A549 (cell line): ENCODE data around the gene RNF17. TPM values are rescaled to one million over a fixed set of nuclear protein-coding genes. Genes with fewer than 3 reads are reported as not detected.

Experiments
- ATAC-seq, 2 experiments: fragments of 200-7000 bp in 1 of 2; fragments of >200 bp in 1 of 2; cut with Nextera tagmentation in 1 of 2; cut with Tn5 transposase in 1 of 2; 3 replicates each; pipeline versions ENCODE4 v1.8.0 to v1.9.1; 2018 to 2020; ENCODE audit warnings: mild to moderate bottlenecking in 1 of 2, moderate library complexity in 1 of 2
- CTCF ChIA-PET: fragments of 300-600 bp; sonication (Branson Sonifier 250); formaldehyde crosslinking; extraction: SDS; loops from one replicate; lab custom pipeline; 2021; ENCODE audit warnings: antibody characterized with exemption, inconsistent platforms; lab: Yijun Ruan, JAX
- POLR2A ChIA-PET: fragments of 350-600 bp; formaldehyde crosslinking; extraction: SDS; loops from one replicate; lab custom pipeline; 2021; ENCODE audit warnings: antibody characterized with exemption, inconsistent platforms; lab: Yijun Ruan, JAX
- DNase-seq, 2 experiments: peaks; one replicate each; pipeline versions ENCODE4 v3.0.0 to v3.0.0-alpha.2; 2011 to 2016; ENCODE audit warnings: low read depth in 1 of 2, low spot score in 1 of 2
- FAIRE-seq: peaks from 2 replicates; lab custom pipeline; 2011; peaks lifted over from hg19 to GRCh38; lab: Jason Lieb, UNC
- H3K27ac ChIP-seq, 2 experiments: fragments of >200 bp; sonication (Bioruptor Twin); formaldehyde crosslinking; 3 replicates each; pipeline ENCODE4 v1.5.1; 2016 to 2017
- H3K4me1 ChIP-seq: fragments of >200 bp; sonication (Bioruptor Twin); formaldehyde crosslinking; 3 replicates; pipeline ENCODE4 v1.6.1; 2016
- H3K4me2 ChIP-seq: fragments of >200 bp; sonication (Bioruptor Twin); formaldehyde crosslinking; 3 replicates; pipeline ENCODE4 v1.6.1; 2016
- H3K4me3 ChIP-seq: fragments of >200 bp; sonication (Bioruptor Twin); formaldehyde crosslinking; 3 replicates; pipeline ENCODE4 v1.5.1; 2016
- H3K9me3 ChIP-seq: fragments of >200 bp; sonication (Bioruptor Twin); formaldehyde crosslinking; 3 replicates; pipeline ENCODE4 v1.6.1; 2016
- ATOH8 ChIP-seq: fragments of 250-450 bp; sonication (Bioruptor Pico); IDR thresholded peaks from 2 replicates; pipeline ENCODE4 v1.5.0; 2020; ENCODE audit warnings: low read depth, mild to moderate bottlenecking, moderate library complexity
- BHLHE40 ChIP-seq: IDR thresholded peaks from 2 replicates; pipeline ENCODE4 v1.6.1; 2012; ENCODE audit warnings: low read depth, low read length, inconsistent platforms
- CBX8 ChIP-seq: fragments of 200-600 bp; sonication (generic); IDR thresholded peaks from 2 replicates; pipeline ENCODE4 v1.6.1; 2016
- CHD2 ChIP-seq: fragments of 150-350 bp; IDR thresholded peaks from 2 replicates; pipeline ENCODE4 v1.6.1; 2014; ENCODE audit warnings: low read length; ENCODE audit not compliant: partially characterized antibody
- ELK1 ChIP-seq: fragments of 150-350 bp; IDR thresholded peaks from 2 replicates; pipeline ENCODE4 v1.6.1; 2014; ENCODE audit warnings: low read depth, mild to moderate bottlenecking, low read length
- EP300 ChIP-seq, 2 experiments: fragments of >200 bp; sonication (Bioruptor Twin); formaldehyde crosslinking; IDR thresholded peaks; 2 replicates in 1 of 2; 3 replicates in 1 of 2; pipeline ENCODE4 v1.6.1; 2016 to 2017
- JUNB ChIP-seq: fragments of >200 bp; sonication (Bioruptor Twin); formaldehyde crosslinking; IDR thresholded peaks from 2 replicates; pipeline ENCODE4 v1.6.1; 2016
- MYC ChIP-seq: IDR thresholded peaks from 2 replicates; pipeline ENCODE4 v1.6.1; 2012; ENCODE audit warnings: mild to moderate bottlenecking, inconsistent platforms, low read length, improper control_type of control experiment, borderline replicate concordance
- NR3C1 ChIP-seq: fragments of >200 bp; sonication (Bioruptor Twin); formaldehyde crosslinking; IDR thresholded peaks from 3 replicates; pipeline ENCODE4 v1.6.1; 2017
- POLR2AphosphoS2 ChIP-seq: conservative IDR thresholded peaks from 2 replicates; pipeline ENCODE4 v1.6.1; 2012; ENCODE audit warnings: low read length, improper control_type of control experiment, inconsistent platforms
- REST ChIP-seq: fragments of 200-600 bp; sonication (generic); IDR thresholded peaks from 2 replicates; pipeline ENCODE4 v1.6.1; 2016; ENCODE audit warnings: antibody characterized with exemption, mild to moderate bottlenecking, moderate library complexity
- TP53 ChIP-seq: fragments of 250-450 bp; sonication (Bioruptor Pico); IDR thresholded peaks from 2 replicates; pipeline ENCODE4 v1.5.0; 2021; ENCODE audit warnings: mild to moderate bottlenecking, moderate library complexity
- ZFP36 ChIP-seq: fragments of 450-650 bp; IDR thresholded peaks from 2 replicates; pipeline ENCODE4 v1.6.1; 2014; ENCODE audit warnings: borderline replicate concordance; ENCODE audit not compliant: partially characterized antibody
- ZSCAN20 ChIP-seq: fragments of 250-450 bp; sonication (Bioruptor Pico); IDR thresholded peaks from 2 replicates; pipeline ENCODE4 v1.8.0; 2022; ENCODE audit warnings: mild to moderate bottlenecking, moderate library complexity
- WGBS: methylation state at CpG from one replicate; pipeline ENCODE4 v1.1.6; 2017; ENCODE audit errors: missing lambda C conversion rate; 5-methylcytosine and 5-hydroxymethylcytosine counted together
- polyA plus RNA-seq, 4 experiments: library from polyadenylated mRNA; depleted of rRNA in 3 of 4; stranded (reverse); fragments of >200 nt; fragmentation: RNase III in 1 of 4; extraction: RNeasy Plus Mini Kit Qiagen cat#74134 plus additional on column Dnase treatment in 1 of 4; gene quantifications; 2 replicates in 3 of 4; 3 replicates in 1 of 4; pipeline ENCODE4 v1.2.3, GENCODE V29; 2011 to 2017

RNF17 gene
- polyA plus RNA-seq, 2 of the 4 experiments (the other 2 are of a cell fraction): not detected

- 79% methylated on average over 15 of the region's 15 CpGs for WGBS
- Histone ChIP-seq H3K27ac (no peak overlapping the region), H3K4me2 (no peak overlapping the region), H3K9me3 (no peaks in the 10 kb centered on the region), H3K4me1 (peaks cover 10% of the 10 kb centered on the region; the same call in 2 of the 3 replicates), H3K4me3 (no peak overlapping the region)
- DNase-seq: no peak
- ChIA-PET CTCF (no interaction called here), POLR2A (no interaction called here)
- no peak for FAIRE-seq
- ATAC-seq: no peak
- TF ChIP-seq CHD2: no peak
- no peak for TF ChIP-seq REST
- no peak for TF ChIP-seq CBX8
- no peak for TF ChIP-seq NR3C1
- TF ChIP-seq BHLHE40: no peak
- TF ChIP-seq EP300 (IDR thresholded peaks at IDR 0.05): no peak
- no peak for TF ChIP-seq MYC
Observed at GRCh38 chr13:24925318-24926231, 161.6 kb downstream of the RNF17 start.

GRCh38 chr13:24927810-24928404 is 163.9 kb downstream of the RNF17 start:
- ChIA-PET CTCF (interaction anchor here (1.1 kb wide), 1 partner anchor 8 kb away, joined by 3 read pairs; no protein-coding TSS in a partner anchor), POLR2A (no interaction called here)
- no peak for TF ChIP-seq ATOH8
- no peak for TF ChIP-seq REST
- TF ChIP-seq ZFP36: no peak
- no peak for TF ChIP-seq JUNB
- TF ChIP-seq ELK1: no peak
- no peak for TF ChIP-seq POLR2AphosphoS2
- no peak for TF ChIP-seq ZSCAN20 (CRISPR knock-in tag)
- TF ChIP-seq TP53 (CRISPR knock-in tag): no peak
- Histone ChIP-seq H3K4me3 (no peak overlapping the region), H3K4me2 (no peak overlapping the region), H3K27ac (no peak overlapping the region), H3K4me1 (no peaks in the 10 kb centered on the region), H3K9me3 (no peaks in the 10 kb centered on the region)
- no peak for ATAC-seq
- FAIRE-seq: no peak
- 46% methylated on average over 4 of the region's 4 CpGs for WGBS
- DNase-seq: no peak
